ENCODE measurements around the gene MAP3K14. TPM values are rescaled to one million over a fixed set of nuclear protein-coding genes. Genes with fewer than 3 reads are reported as not detected.

MAP3K14 gene
- total RNA-seq, 1 experiment from 2014 or later = 10.0 TPM

GRCh38 chr17:45310380-45311324, 6.2 kb downstream of the MAP3K14 start:
- DNase-seq = no peak
- TF ChIP-seq CTCF (IDR thresholded peaks at IDR 0.05; ENCODE audit: insufficient read depth in 1 of 2, low read depth in 1 of 2, low read length in 1 of 2, severe bottlenecking in 1 of 2, unreplicated experiment in 1 of 2) = no peak
- H3K4me1 ChIP-seq = peaks cover 36% of the 10 kb centered on the region
- POLR2A ChIA-PET = interaction anchor here (0.5 to 1.4 kb wide), 2 partner anchors 34 to 882 kb away, joined by 3 read pairs; no protein-coding TSS in a partner anchor
- Mint-ChIP-seq H3K4me3 (ENCODE audit: unreplicated experiment) (no peak overlapping the region), H3K4me1 (ENCODE audit: low read depth, unreplicated experiment) (peaks cover 26% of the 10 kb centered on the region), H3K27me3 (ENCODE audit: insufficient read depth, unreplicated experiment) (no peaks in the 10 kb centered on the region), H3K27ac (ENCODE audit: unreplicated experiment) (no peak overlapping the region), H3K9me3 (ENCODE audit: unreplicated experiment) (no peaks in the 10 kb centered on the region), H3K36me3 (ENCODE audit: insufficient read depth, unreplicated experiment) (peaks cover 13% of the 10 kb centered on the region)
- CTCF ChIA-PET = interaction anchor here (0.7 to 2.3 kb wide), 5 partner anchors 17 to 91 kb away, joined by 3 to 15 read pairs (median 3); no protein-coding TSS in a partner anchor
- no peaks in the 10 kb centered on the region for H3K36me3 ChIP-seq (ENCODE audit: control insufficient read depth, insufficient read depth, low read length)
- no peak overlapping the region for H3K4me3 ChIP-seq (ENCODE audit: low read depth, low read length)
- H3K27me3 ChIP-seq (replicated peaks; ENCODE audit: control insufficient read depth, insufficient read depth, low read length) = no peaks in the 10 kb centered on the region
- no peaks in the 10 kb centered on the region for H3K9me3 ChIP-seq
- intact Hi-C loops (cut with micrococcal nuclease; ENCODE audit: unreplicated experiment) = no loop called here
- no TSS peak for BruUV-seq (replicated peaks)

GRCh38 chr17:45309400-45309799, 7.4 kb downstream of the MAP3K14 start:
- Histone ChIP-seq H3K4me1 (peaks cover 28% of the 10 kb centered on the region), H3K27me3 (replicated peaks; ENCODE audit: control insufficient read depth, insufficient read depth, low read length) (no peaks in the 10 kb centered on the region), H3K4me3 (ENCODE audit: low read depth, low read length) (no peak overlapping the region), H3K9me3 (no peaks in the 10 kb centered on the region), H3K36me3 (ENCODE audit: control insufficient read depth, insufficient read depth, low read length) (no peaks in the 10 kb centered on the region)
- no peak for TF ChIP-seq CTCF (IDR thresholded peaks at IDR 0.05; ENCODE audit: insufficient read depth in 1 of 2, low read depth in 1 of 2, low read length in 1 of 2, severe bottlenecking in 1 of 2, unreplicated experiment in 1 of 2)
- BruUV-seq (replicated peaks) = no TSS peak
- Mint-ChIP-seq H3K36me3 (ENCODE audit: insufficient read depth, unreplicated experiment) (peaks cover 13% of the 10 kb centered on the region), H3K4me1 (ENCODE audit: low read depth, unreplicated experiment) (peaks cover 15% of the 10 kb centered on the region), H3K27ac (ENCODE audit: unreplicated experiment) (no peak overlapping the region), H3K9me3 (ENCODE audit: unreplicated experiment) (no peaks in the 10 kb centered on the region), H3K27me3 (ENCODE audit: insufficient read depth, unreplicated experiment) (no peaks in the 10 kb centered on the region), H3K4me3 (ENCODE audit: unreplicated experiment) (no peak overlapping the region)
- ChIA-PET POLR2A (no interaction called here), CTCF (no interaction called here)
- intact Hi-C loops (cut with micrococcal nuclease; ENCODE audit: unreplicated experiment) = no loop called here
- DNase-seq = no peak

GRCh38 chr17:45308840-45309239, 8.0 kb downstream of the MAP3K14 start:
- no peaks in the 10 kb centered on the region for H3K9me3 Mint-ChIP-seq (ENCODE audit: unreplicated experiment)
- Histone ChIP-seq H3K4me1 (peaks cover 28% of the 10 kb centered on the region), H3K9me3 (no peaks in the 10 kb centered on the region), H3K36me3 (ENCODE audit: control insufficient read depth, insufficient read depth, low read length) (no peaks in the 10 kb centered on the region), H3K27me3 (replicated peaks; ENCODE audit: control insufficient read depth, insufficient read depth, low read length) (no peaks in the 10 kb centered on the region), H3K4me3 (ENCODE audit: low read depth, low read length) (no peak overlapping the region)
- BruUV-seq (replicated peaks) = no TSS peak
- no peak for DNase-seq
- ChIA-PET POLR2A (no interaction called here), CTCF (interaction anchor here (0.6 to 1.1 kb wide), 2 partner anchors 53 to 76 kb away, joined by 3 to 4 read pairs; no protein-coding TSS in a partner anchor)
- no peak overlapping the region for H3K27ac Mint-ChIP-seq (ENCODE audit: unreplicated experiment)
- peaks cover 13% of the 10 kb centered on the region for H3K36me3 Mint-ChIP-seq (ENCODE audit: insufficient read depth, unreplicated experiment)
- intact Hi-C loops (cut with micrococcal nuclease; ENCODE audit: unreplicated experiment) = no loop called here
- peaks cover 11% of the 10 kb centered on the region for H3K4me1 Mint-ChIP-seq (ENCODE audit: low read depth, unreplicated experiment)
- H3K27me3 Mint-ChIP-seq (ENCODE audit: insufficient read depth, unreplicated experiment) = no peaks in the 10 kb centered on the region
- no peak for TF ChIP-seq CTCF (IDR thresholded peaks at IDR 0.05; ENCODE audit: insufficient read depth in 1 of 2, low read depth in 1 of 2, low read length in 1 of 2, severe bottlenecking in 1 of 2, unreplicated experiment in 1 of 2)
- H3K4me3 Mint-ChIP-seq (ENCODE audit: unreplicated experiment) = no peak overlapping the region

Measured in Caco-2 (cell line).